IMR-90 (cell line): Measurements from ENCODE around the gene LDLRAD3.

ENCODE experiments used
- BHLHE40 ChIP-seq: fragments of 150-350 bp; IDR thresholded peaks from 2 replicates; pipeline ENCODE4 v1.6.1; 2016; ENCODE audit warnings: mild to moderate bottlenecking, low read depth, low read length
- CEBPB ChIP-seq: IDR thresholded peaks from 2 replicates; pipeline ENCODE4 v1.6.1; 2012; ENCODE audit warnings: low read depth, low read length, improper control_type of control experiment
- CHD1 ChIP-seq: IDR thresholded peaks from 2 replicates; pipeline ENCODE4 v1.6.1; 2012; ENCODE audit warnings: low read depth, low read length, improper control_type of control experiment
- ELK1 ChIP-seq: fragments of 150-350 bp; IDR thresholded peaks from 2 replicates; pipeline ENCODE4 v1.6.1; 2016; ENCODE audit warnings: low read depth, mild to moderate bottlenecking, low read length, moderate library complexity, borderline replicate concordance
- FOS ChIP-seq: fragments of 150-350 bp; IDR thresholded peaks from 2 replicates; pipeline ENCODE4 v1.6.1; 2016; ENCODE audit warnings: low read depth, low read length
- MAFK ChIP-seq: IDR thresholded peaks from 2 replicates; pipeline ENCODE4 v1.6.1; 2012; ENCODE audit warnings: low read depth, low read length, improper control_type of control experiment
- MXI1 ChIP-seq: IDR thresholded peaks from 2 replicates; pipeline ENCODE4 v1.6.1; 2012; ENCODE audit warnings: low read depth, mild to moderate bottlenecking, low read length, moderate library complexity, borderline replicate concordance
- POLR2A ChIP-seq: IDR thresholded peaks from 2 replicates; pipeline ENCODE4 v1.6.1; 2012; ENCODE audit warnings: mild to moderate bottlenecking, low read depth, low read length
- RAD21 ChIP-seq: IDR thresholded peaks from 2 replicates; pipeline ENCODE4 v1.6.1; 2012; ENCODE audit warnings: low read length, improper control_type of control experiment
- RCOR1 ChIP-seq: IDR thresholded peaks from 2 replicates; pipeline ENCODE4 v1.6.1; 2012; ENCODE audit warnings: mild to moderate bottlenecking, low read length, improper control_type of control experiment; ENCODE audit not compliant: insufficient replicate concordance
- RFX5 ChIP-seq: IDR thresholded peaks from 2 replicates; pipeline ENCODE4 v1.8.0; 2012; ENCODE audit warnings: low read depth, mild to moderate bottlenecking, low read length, moderate library complexity
- SMC3 ChIP-seq: fragments of 150-350 bp; IDR thresholded peaks from 2 replicates; pipeline ENCODE4 v1.6.1; 2016; ENCODE audit warnings: low read depth, mild to moderate bottlenecking, antibody characterized with exemption, low read length, moderate library complexity
- USF2 ChIP-seq: fragments of 150-350 bp; IDR thresholded peaks from 2 replicates; pipeline ENCODE4 v1.6.1; 2017; ENCODE audit warnings: mild to moderate bottlenecking, antibody characterized with exemption, low read length, low read depth
- TF ChIP-seq, protein P1 (sequence below): conservative IDR thresholded peaks from 2 replicates; pipeline ENCODE4 v1.5.1; 2012; ENCODE audit warnings: mild to moderate bottlenecking, low read depth, low read length, improper control_type of control experiment

DNA sequence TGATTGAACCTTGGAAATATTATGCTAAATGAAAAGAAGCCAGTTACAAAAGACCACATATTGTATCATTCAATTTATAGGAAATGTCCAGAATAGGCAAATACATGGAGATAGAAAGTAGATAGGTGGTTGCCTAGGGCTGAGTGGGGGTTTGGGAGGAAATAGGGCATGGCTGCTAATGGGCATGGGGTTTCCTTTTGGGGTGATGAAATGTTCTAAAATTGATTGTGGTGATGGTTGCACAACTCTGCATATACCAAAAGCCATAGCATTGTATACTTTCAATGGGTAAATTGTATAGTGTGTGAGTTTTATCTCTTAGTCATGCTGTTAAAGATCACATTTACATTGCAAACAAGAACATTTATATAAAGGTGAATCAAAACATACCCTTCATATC lies 48.7 kb downstream of the LDLRAD3 start:
- TF ChIP-seq, protein P1, sequence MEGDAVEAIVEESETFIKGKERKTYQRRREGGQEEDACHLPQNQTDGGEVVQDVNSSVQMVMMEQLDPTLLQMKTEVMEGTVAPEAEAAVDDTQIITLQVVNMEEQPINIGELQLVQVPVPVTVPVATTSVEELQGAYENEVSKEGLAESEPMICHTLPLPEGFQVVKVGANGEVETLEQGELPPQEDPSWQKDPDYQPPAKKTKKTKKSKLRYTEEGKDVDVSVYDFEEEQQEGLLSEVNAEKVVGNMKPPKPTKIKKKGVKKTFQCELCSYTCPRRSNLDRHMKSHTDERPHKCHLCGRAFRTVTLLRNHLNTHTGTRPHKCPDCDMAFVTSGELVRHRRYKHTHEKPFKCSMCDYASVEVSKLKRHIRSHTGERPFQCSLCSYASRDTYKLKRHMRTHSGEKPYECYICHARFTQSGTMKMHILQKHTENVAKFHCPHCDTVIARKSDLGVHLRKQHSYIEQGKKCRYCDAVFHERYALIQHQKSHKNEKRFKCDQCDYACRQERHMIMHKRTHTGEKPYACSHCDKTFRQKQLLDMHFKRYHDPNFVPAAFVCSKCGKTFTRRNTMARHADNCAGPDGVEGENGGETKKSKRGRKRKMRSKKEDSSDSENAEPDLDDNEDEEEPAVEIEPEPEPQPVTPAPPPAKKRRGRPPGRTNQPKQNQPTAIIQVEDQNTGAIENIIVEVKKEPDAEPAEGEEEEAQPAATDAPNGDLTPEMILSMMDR: no peak
- TF ChIP-seq USF2 (no peak), SMC3 (no peak), POLR2A (no peak), RFX5 (no peak), BHLHE40 (no peak), FOS (no peak), CHD1 (no peak), RAD21 (no peak), ELK1 (no peak), MXI1 (no peak), MAFK (no peak), RCOR1 (no peak), CEBPB (0 out of 2 replicates have a peak, but pooled peaks have one; percentile 23)
